SK-N-SH treated with all-trans-retinoic acid at 6 μM for 48 hours (cell line): ENCODE results near the gene FGD5.

Source experiments
- ATAC-seq: fragments of 200-7000 bp; cut with Tn5 transposase; 3 replicates; pipeline ENCODE4 v1.9.1; 2020; ENCODE audit warnings: mild to moderate bottlenecking, moderate library complexity
- ARNTL ChIP-seq: fragments of 450-650 bp; formaldehyde crosslinking; IDR thresholded peaks from 2 replicates; pipeline ENCODE4 v1.5.0; 2020; ENCODE audit warnings: low read depth, mild to moderate bottlenecking, moderate library complexity, borderline replicate concordance
- BACH2 ChIP-seq: fragments of 250-450 bp; sonication (Bioruptor Pico); IDR thresholded peaks from 2 replicates; pipeline ENCODE4 v1.9.0; 2021; ENCODE audit warnings: mild to moderate bottlenecking, borderline replicate concordance
- CSDC2 ChIP-seq: fragments of 250-450 bp; sonication (Bioruptor Pico); IDR thresholded peaks from 2 replicates; pipeline ENCODE4 v1.5.0; 2020; ENCODE audit warnings: mild to moderate bottlenecking, moderate library complexity
- ESRRG ChIP-seq: fragments of 250-450 bp; sonication (Bioruptor Pico); IDR thresholded peaks from 2 replicates; pipeline ENCODE4 v1.6.1; 2021; ENCODE audit warnings: mild to moderate bottlenecking
- GLIS3 ChIP-seq: fragments of 250-450 bp; sonication (Bioruptor Pico); IDR thresholded peaks from 2 replicates; pipeline ENCODE4 v1.5.0; 2020; ENCODE audit warnings: mild to moderate bottlenecking, moderate library complexity
- ISL1 ChIP-seq: fragments of 250-450 bp; sonication (Bioruptor Pico); IDR thresholded peaks from 2 replicates; pipeline ENCODE4 v2.1.2; 2022; ENCODE audit warnings: mild to moderate bottlenecking, moderate library complexity
- OSR1 ChIP-seq: fragments of 250-450 bp; sonication (Bioruptor Pico); IDR thresholded peaks from 2 replicates; pipeline ENCODE4 v1.8.0; 2022; ENCODE audit warnings: moderate library complexity, mild to moderate bottlenecking, inconsistent platforms
- PPARA ChIP-seq: fragments of 250-450 bp; sonication (Bioruptor Pico); IDR thresholded peaks from 2 replicates; pipeline ENCODE4 v1.5.0; 2020; ENCODE audit warnings: mild to moderate bottlenecking, borderline replicate concordance
- RARB ChIP-seq: fragments of 250-450 bp; sonication (Bioruptor Pico); IDR thresholded peaks from 2 replicates; pipeline ENCODE4 v1.8.0; 2021; ENCODE audit warnings: mild to moderate bottlenecking, moderate library complexity
- SNAI2 ChIP-seq: fragments of 250-450 bp; sonication (Bioruptor Pico); IDR thresholded peaks from 2 replicates; pipeline ENCODE4 v1.5.0; 2020; ENCODE audit warnings: mild to moderate bottlenecking, moderate library complexity
- TCF4 ChIP-seq: fragments of 250-450 bp; sonication (Bioruptor Pico); IDR thresholded peaks from 2 replicates; pipeline ENCODE4 v1.8.0; 2021; ENCODE audit warnings: mild to moderate bottlenecking, moderate library complexity, borderline replicate concordance
- TOX ChIP-seq: fragments of 250-450 bp; sonication (Bioruptor Pico); IDR thresholded peaks from 2 replicates; pipeline ENCODE4 v1.8.0; 2021; ENCODE audit warnings: mild to moderate bottlenecking, moderate library complexity, borderline replicate concordance
- ZC3H10 ChIP-seq: fragments of 250-450 bp; sonication (Bioruptor Pico); IDR thresholded peaks from 2 replicates; pipeline ENCODE4 v1.5.1; 2021; ENCODE audit warnings: mild to moderate bottlenecking, moderate library complexity
- ZFP3 ChIP-seq: fragments of 250-450 bp; sonication (Bioruptor Pico); IDR thresholded peaks from 2 replicates; pipeline ENCODE4 v1.5.0; 2020; ENCODE audit warnings: mild to moderate bottlenecking, moderate library complexity
- ZFP30 ChIP-seq: fragments of 450-650 bp; formaldehyde crosslinking; IDR thresholded peaks from 2 replicates; pipeline ENCODE4 v1.5.0; 2022; ENCODE audit warnings: mild to moderate bottlenecking, moderate library complexity
- ZNF565 ChIP-seq: fragments of 450-650 bp; formaldehyde crosslinking; conservative IDR thresholded peaks from 2 replicates; pipeline ENCODE4 v1.5.0; 2020; ENCODE audit warnings: low read depth, mild to moderate bottlenecking, moderate library complexity
- ZNF70 ChIP-seq: fragments of 450-650 bp; formaldehyde crosslinking; IDR thresholded peaks from 2 replicates; pipeline ENCODE4 v1.5.0; 2020; ENCODE audit warnings: mild to moderate bottlenecking, moderate library complexity
- ZNF8 ChIP-seq: fragments of 450-650 bp; formaldehyde crosslinking; IDR thresholded peaks from 2 replicates; pipeline ENCODE4 v1.5.0; 2020; ENCODE audit warnings: mild to moderate bottlenecking, moderate library complexity
- TF ChIP-seq, protein P1 (sequence below): fragments of 250-450 bp; sonication (Bioruptor Pico); IDR thresholded peaks from 2 replicates; pipeline ENCODE4 v1.8.0; 2020; ENCODE audit warnings: mild to moderate bottlenecking, moderate library complexity, borderline replicate concordance
- TF ChIP-seq, protein P2 (sequence below): fragments of 250-450 bp; sonication (Bioruptor Pico); IDR thresholded peaks from 2 replicates; pipeline ENCODE4 v1.5.0; 2020; ENCODE audit warnings: mild to moderate bottlenecking, moderate library complexity
- TF ChIP-seq, protein P3 (sequence below): fragments of 250-450 bp; sonication (Bioruptor Pico); IDR thresholded peaks from 2 replicates; pipeline ENCODE4 v1.5.1; 2020; ENCODE audit warnings: low read depth, mild to moderate bottlenecking, moderate library complexity
- TF ChIP-seq, protein P4 (sequence below): fragments of 250-450 bp; sonication (Bioruptor Pico); IDR thresholded peaks from 2 replicates; pipeline ENCODE4 v1.8.0; 2021; ENCODE audit warnings: low read depth, mild to moderate bottlenecking, moderate library complexity, borderline replicate concordance

FGD5 gene

DNA sequence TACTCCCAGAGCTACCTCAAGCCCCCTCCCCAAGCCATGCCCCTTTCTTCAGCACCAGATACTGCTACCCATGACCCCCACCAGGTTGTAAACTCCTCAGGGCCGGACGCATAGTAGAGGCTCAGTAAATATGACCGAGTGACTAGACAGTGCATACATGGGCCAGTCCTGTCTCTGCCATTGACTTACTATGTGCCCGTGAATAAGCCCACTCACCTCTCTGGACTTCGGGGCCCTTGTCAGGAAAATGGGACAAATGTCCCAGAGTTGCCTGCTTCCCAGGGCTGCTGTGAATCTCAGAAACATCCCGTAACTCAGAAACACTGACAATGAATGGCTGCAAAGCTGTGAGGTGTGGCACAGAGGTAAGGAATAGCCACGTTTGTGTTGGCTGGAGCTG, 48.2 kb upstream of the FGD5 start:
- ATAC-seq, result no peak
- TF ChIP-seq CSDC2 (CRISPR knock-in tag) (no peak), ZNF8 (CRISPR knock-in tag) (no peak), TCF4 (CRISPR knock-in tag) (no peak), ZNF70 (CRISPR knock-in tag) (no peak), ZC3H10 (CRISPR knock-in tag) (no peak), GLIS3 (CRISPR knock-in tag) (no peak), OSR1 (no peak), PPARA (no peak), ZFP30 (no peak)
- TF ChIP-seq, protein P1, sequence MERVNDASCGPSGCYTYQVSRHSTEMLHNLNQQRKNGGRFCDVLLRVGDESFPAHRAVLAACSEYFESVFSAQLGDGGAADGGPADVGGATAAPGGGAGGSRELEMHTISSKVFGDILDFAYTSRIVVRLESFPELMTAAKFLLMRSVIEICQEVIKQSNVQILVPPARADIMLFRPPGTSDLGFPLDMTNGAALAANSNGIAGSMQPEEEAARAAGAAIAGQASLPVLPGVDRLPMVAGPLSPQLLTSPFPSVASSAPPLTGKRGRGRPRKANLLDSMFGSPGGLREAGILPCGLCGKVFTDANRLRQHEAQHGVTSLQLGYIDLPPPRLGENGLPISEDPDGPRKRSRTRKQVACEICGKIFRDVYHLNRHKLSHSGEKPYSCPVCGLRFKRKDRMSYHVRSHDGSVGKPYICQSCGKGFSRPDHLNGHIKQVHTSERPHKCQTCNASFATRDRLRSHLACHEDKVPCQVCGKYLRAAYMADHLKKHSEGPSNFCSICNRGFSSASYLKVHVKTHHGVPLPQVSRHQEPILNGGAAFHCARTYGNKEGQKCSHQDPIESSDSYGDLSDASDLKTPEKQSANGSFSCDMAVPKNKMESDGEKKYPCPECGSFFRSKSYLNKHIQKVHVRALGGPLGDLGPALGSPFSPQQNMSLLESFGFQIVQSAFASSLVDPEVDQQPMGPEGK (CRISPR knock-in tag), result no peak
- TF ChIP-seq, protein P2, sequence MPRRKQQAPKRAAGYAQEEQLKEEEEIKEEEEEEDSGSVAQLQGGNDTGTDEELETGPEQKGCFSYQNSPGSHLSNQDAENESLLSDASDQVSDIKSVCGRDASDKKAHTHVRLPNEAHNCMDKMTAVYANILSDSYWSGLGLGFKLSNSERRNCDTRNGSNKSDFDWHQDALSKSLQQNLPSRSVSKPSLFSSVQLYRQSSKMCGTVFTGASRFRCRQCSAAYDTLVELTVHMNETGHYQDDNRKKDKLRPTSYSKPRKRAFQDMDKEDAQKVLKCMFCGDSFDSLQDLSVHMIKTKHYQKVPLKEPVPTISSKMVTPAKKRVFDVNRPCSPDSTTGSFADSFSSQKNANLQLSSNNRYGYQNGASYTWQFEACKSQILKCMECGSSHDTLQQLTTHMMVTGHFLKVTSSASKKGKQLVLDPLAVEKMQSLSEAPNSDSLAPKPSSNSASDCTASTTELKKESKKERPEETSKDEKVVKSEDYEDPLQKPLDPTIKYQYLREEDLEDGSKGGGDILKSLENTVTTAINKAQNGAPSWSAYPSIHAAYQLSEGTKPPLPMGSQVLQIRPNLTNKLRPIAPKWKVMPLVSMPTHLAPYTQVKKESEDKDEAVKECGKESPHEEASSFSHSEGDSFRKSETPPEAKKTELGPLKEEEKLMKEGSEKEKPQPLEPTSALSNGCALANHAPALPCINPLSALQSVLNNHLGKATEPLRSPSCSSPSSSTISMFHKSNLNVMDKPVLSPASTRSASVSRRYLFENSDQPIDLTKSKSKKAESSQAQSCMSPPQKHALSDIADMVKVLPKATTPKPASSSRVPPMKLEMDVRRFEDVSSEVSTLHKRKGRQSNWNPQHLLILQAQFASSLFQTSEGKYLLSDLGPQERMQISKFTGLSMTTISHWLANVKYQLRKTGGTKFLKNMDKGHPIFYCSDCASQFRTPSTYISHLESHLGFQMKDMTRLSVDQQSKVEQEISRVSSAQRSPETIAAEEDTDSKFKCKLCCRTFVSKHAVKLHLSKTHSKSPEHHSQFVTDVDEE (CRISPR knock-in tag), result no peak
- TF ChIP-seq, protein P3, sequence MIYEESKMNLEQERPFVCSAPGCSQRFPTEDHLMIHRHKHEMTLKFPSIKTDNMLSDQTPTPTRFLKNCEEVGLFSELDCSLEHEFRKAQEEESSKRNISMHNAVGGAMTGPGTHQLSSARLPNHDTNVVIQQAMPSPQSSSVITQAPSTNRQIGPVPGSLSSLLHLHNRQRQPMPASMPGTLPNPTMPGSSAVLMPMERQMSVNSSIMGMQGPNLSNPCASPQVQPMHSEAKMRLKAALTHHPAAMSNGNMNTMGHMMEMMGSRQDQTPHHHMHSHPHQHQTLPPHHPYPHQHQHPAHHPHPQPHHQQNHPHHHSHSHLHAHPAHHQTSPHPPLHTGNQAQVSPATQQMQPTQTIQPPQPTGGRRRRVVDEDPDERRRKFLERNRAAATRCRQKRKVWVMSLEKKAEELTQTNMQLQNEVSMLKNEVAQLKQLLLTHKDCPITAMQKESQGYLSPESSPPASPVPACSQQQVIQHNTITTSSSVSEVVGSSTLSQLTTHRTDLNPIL (CRISPR knock-in tag), result no peak

DNA sequence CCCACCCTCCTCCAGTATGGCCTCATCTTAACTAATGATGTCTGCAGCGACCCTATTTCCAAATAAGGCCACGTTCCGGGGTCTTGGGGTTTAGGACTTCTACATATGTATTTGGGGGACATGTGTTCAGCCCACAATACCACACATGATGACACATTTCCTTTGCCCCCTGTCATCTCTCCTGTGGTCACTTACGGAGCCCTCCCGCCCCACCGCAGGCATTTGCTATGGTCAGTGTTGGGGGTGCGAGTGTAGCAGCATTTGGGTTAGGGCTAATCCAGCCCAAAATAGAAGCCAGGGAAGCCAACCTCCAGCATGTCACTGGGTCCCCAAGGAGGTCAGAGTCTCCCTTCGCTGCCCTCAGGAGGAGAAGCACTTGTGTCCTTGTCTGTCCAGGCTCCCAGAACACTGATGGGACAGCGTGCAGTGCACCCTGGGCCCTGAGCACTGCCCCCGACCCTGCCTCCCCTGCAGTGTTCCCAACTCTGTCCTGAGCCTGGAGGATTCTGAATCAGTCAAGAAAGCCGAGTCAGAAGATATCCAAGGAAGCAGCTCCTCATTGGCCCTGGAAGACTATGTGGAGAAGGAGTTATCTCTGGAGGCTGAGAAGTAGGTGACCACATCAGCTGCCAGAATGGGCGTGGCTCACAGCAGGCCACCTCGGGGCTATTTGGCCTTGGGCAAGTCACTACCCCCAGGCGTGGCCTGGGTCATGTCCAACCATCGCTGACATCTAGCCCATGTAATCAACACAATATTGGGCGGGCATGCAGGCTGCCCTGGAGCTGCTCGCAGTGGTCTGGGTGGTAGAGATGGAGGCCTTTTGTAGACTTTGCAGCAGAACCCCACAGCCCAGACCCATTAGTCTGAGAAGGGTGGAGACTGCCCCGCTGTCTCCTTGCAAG, 46.9 kb upstream of the FGD5 start:
- ATAC-seq, result no peak

DNA sequence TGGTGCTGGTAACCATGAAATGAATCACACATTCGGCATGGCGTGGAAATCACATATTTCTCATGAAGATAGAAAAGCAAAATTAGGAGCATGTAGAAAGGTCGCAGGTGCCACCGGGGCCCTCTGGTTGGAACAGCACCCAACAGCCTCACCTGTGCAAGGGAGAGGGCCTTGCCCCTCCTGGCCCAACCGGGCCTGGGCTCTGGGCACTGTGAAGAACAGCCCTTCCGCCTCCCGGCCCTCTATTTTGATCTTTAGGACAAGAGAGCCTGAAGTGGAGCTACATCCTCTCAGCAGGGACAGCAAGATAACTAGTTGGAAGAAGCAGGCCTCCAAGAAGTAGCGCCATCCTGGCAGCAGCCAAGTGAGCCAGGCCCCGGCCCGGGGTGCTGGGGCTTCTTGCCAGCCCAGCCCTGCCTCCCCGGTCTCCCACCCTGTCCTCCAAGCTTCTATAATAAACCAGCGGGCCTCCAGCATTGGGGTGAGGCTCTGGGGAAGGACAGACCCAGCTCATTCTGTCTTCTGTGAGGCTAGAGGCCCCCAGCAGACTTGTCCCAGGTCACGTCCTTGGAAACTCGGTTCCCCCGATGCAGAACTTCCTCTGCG, 46.1 kb upstream of the FGD5 start:
- TF ChIP-seq RARB (CRISPR knock-in tag) (no peak), ISL1 (CRISPR knock-in tag) (no peak), ZNF70 (CRISPR knock-in tag) (no peak), ZFP3 (CRISPR knock-in tag) (no peak), BACH2 (CRISPR knock-in tag) (no peak), ZNF565 (no peak), OSR1 (no peak), TCF4 (CRISPR knock-in tag) (no peak)
- TF ChIP-seq, protein P1 (CRISPR knock-in tag), result no peak

More for the DNA sequence above, 46.9 kb upstream of the FGD5 start:
- no peak for TF ChIP-seq ZFP30
- TF ChIP-seq ESRRG (CRISPR knock-in tag), result no peak
- TF ChIP-seq RARB (CRISPR knock-in tag), result no peak
- no peak for TF ChIP-seq PPARA
- TF ChIP-seq, protein P4, sequence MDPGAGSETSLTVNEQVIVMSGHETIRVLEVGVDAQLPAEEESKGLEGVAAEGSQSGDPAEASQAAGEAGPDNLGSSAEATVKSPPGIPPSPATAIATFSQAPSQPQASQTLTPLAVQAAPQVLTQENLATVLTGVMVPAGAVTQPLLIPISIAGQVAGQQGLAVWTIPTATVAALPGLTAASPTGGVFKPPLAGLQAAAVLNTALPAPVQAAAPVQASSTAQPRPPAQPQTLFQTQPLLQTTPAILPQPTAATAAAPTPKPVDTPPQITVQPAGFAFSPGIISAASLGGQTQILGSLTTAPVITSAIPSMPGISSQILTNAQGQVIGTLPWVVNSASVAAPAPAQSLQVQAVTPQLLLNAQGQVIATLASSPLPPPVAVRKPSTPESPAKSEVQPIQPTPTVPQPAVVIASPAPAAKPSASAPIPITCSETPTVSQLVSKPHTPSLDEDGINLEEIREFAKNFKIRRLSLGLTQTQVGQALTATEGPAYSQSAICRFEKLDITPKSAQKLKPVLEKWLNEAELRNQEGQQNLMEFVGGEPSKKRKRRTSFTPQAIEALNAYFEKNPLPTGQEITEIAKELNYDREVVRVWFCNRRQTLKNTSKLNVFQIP (CRISPR knock-in tag), result no peak
- TF ChIP-seq ZC3H10 (CRISPR knock-in tag), result no peak
- TF ChIP-seq, protein P3 (CRISPR knock-in tag), result no peak
- TF ChIP-seq ZNF70 (CRISPR knock-in tag), result no peak
- no peak for TF ChIP-seq ARNTL (CRISPR knock-in tag)
- no peak for TF ChIP-seq ZNF8 (CRISPR knock-in tag)
- no peak for TF ChIP-seq ISL1 (CRISPR knock-in tag)
- TF ChIP-seq SNAI2 (CRISPR knock-in tag), result no peak
- no peak for TF ChIP-seq BACH2 (CRISPR knock-in tag)
- no peak for TF ChIP-seq CSDC2 (CRISPR knock-in tag)
- no peak for TF ChIP-seq TOX
- no peak for TF ChIP-seq OSR1

More for the DNA sequence above, 46.1 kb upstream of the FGD5 start:
- no peak for ATAC-seq
